Left ventricle myocardium superior (tissue), 1 donor: ENCODE results near the gene NBPF3. TPM values are rescaled to one million over a fixed set of nuclear protein-coding genes. Genes with fewer than 3 reads are reported as not detected.
A peak's percentile ranks its signal among the peaks of the same experiment; 100 is the strongest.
"Not testable (repeated sequence)": the region's sequence is repeated elsewhere in the genome, so short reads cannot be mapped to it uniquely, and the experiment has no call there.

Source experiments
- ATAC-seq: fragments of 200-7000 bp; cut with Tn5 transposase; one replicate; pipeline ENCODE4 v1.9.1; 2020; ENCODE audit warnings: mild to moderate bottlenecking, moderate library complexity
- DNase-seq: peaks from one replicate; pipeline ENCODE4 v3.0.0-alpha.2; 2020
- intact Hi-C: fragments of 100-400 bp; cut with micrococcal nuclease; formaldehyde crosslinking; loops from one replicate; pipeline ENCODE4 v1.11.0; 2022
- total RNA-seq: library from RNA; stranded (reverse); fragmentation: NEBNext Ultra II Directional; extraction: Animal tissue kit (Norgen Biotek cat#: 25700); gene quantifications from one replicate; pipeline ENCODE4 v1.2.1, GENCODE V29; 2021
- donor health status: DM: no; HTN: yes; CAD: no; lungs with severe emphysema.

NBPF3 gene
- total RNA-seq, 1 donor from 2014 or later = 4.2 TPM

DNA sequence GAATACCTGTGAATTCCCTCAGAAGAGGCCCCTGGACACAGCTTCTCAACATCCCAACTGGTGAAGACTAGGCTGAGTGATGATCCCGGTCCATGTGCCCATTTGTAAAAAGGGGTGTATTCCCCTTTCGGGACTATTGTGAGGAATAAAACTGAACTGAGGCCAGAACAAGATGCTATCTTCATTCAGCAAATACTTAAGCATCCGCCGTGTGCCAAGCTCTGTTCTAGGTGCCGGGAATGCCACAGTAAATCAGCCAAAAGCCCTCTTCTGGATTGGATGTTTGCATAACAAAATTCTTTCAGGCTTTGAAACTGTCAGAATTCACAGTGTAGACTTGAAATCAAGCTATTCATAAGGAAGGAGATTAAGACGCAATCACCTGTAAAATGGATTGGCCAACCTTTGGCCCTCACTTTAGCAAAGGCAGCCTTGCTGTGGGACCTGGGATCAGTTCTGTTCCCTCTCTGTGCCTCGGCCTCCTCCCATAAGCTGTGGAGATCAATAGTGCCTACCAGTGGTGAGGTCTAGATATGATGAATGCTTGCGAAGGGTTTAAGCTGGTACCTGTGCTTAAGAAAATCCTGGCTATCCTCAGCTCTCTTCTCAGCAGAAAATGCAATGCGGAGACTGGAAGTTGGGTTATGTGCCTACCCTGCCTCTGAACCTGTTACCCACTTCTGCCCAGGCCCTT lies 71.1 kb downstream of the NBPF3 start:
- DNase-seq (no peak), ATAC-seq (no peak)
- intact Hi-C loops = loop anchor here (10.0 kb wide), 1 partner anchor 64 kb away; no protein-coding TSS in a partner anchor

DNA sequence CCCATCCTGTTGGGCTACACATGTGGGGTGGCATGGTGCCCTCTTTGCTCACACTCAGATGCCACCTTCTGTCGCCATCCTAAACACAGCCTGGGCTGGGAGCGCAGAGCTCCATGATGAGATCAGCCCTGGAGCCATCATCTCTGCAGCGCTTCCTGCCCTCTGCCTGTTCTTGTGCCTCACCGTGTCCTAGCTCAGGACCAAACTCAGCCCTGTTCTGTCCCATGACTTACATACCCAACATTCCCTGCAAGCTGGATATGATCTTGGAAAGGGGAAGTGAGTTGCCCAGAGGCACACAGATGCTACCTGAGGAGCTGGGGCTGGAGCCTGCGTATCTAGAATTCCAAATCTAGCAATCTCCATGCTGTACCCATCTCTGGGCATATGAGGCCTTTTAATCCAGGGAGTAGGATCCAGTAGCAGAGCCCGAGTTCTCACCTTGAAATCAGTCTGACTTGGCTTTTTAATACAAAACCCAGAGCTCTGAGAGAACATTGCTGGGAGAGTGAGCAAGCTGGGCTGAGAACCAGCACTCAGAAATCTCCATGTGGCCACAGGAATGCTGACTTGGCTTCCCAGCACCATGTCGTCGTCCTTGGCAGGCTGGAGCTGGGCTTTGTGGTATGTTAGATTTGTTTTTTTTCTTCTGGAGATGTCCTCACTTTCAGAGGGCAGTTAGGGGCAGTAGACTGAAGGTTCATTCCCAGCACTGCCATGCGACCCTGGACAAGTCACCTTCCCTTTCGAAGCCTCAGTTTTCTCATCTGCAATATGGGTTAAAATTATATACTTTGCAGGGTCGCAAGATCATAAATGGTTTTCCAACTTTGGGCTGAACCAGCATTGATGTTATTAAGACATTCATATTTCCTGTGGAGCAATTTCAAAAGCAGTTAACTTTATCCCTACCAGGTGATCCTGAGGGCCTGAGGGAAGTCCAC lies 71.9 kb downstream of the NBPF3 start:
- intact Hi-C loops = loop anchor here (10.0 kb wide), 1 partner anchor 63 kb away; no protein-coding TSS in a partner anchor
- peak; percentile 71 for ATAC-seq
- peak; percentile 69 for DNase-seq

DNA sequence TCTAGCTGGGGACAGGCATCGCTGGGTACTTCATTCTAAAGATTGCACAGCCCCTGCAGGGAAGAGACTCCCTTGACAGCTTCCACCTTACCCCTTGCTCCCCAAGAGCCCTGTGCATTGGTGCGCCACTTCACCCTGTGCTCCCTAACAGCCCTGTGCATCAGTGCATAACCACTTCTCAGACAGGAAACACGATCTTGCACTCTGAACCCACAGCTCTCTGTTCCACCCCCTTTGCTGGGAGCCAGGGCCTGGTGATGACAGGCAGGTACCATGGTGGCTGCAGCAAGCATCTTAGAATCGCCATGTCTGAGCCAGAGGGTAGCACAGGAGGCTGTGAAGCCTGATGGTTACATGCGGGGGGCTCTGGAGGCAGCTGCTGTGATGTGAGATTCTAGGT lies 74.3 kb downstream of the NBPF3 start:
- no peak for ATAC-seq
- intact Hi-C loops = loop anchor here (10.0 kb wide), 1 partner anchor 61 kb away; no protein-coding TSS in a partner anchor
- no peak for DNase-seq

DNA sequence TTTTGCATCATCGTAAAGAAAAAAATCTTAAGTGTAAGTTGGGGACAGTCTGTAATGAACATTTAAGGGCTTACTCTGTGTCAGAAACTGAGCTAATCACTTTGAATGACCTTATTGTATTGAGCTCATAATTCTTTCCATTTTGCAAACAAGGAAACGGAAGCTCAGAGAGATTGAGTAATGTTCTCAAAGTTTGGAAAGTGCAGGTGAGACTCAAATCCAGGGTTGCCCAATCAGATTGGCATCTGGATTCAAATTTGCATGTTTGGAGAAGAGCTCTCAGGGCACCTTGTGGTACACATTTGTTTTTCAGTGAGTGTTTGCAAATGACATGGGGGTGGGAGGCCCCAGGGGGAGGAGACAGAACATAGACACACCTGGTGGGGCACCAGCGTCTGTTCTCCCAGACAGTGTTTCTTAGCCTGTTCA lies 77.2 kb downstream of the NBPF3 start:
- ATAC-seq = no peak
- DNase-seq = no peak
- intact Hi-C loops = loop anchor here (10.0 kb wide), 1 partner anchor 58 kb away; no protein-coding TSS in a partner anchor

DNA sequence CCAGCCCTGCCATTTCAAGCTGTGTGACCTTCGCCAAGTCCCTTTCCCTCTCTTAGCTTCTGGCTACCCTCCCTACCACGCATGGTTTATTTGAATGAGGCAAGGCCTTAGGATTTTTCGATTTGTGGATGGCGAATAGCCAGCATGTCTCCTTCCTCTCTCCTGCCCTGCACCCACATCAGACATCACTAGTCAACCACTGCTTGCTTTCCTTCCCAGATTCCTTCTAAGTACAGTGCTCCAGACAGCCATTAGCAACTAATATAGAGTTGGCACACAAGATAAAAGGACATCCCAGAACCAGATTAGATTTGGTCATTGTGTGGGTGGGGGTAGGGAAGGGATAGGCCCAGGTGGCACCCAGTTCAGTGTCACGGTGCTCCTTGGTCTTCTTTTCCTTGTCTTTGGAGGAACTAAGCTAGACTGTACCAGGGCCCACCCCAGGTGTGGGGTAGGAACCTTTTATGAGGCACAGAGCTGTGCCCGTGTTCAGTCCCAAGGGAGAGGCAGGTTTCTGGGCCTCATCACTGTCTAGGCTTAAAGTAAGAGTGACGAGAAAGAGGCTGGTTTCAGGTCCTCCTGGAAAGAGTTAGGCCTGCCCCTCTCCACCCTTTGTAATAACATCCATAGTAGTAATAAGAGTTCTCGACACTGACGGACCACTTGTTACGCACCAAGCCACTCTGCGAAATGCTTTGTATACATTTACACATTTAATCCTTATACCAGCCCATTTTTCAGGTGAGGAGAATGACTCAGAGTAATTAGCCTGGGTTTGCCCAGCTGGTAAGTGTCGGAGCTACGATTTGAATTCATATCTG lies 77.9 kb downstream of the NBPF3 start:
- intact Hi-C loops = loop anchor here (10.0 kb wide), 1 partner anchor 57 kb away; no protein-coding TSS in a partner anchor
- DNase-seq (no peak), ATAC-seq (no peak)

DNA sequence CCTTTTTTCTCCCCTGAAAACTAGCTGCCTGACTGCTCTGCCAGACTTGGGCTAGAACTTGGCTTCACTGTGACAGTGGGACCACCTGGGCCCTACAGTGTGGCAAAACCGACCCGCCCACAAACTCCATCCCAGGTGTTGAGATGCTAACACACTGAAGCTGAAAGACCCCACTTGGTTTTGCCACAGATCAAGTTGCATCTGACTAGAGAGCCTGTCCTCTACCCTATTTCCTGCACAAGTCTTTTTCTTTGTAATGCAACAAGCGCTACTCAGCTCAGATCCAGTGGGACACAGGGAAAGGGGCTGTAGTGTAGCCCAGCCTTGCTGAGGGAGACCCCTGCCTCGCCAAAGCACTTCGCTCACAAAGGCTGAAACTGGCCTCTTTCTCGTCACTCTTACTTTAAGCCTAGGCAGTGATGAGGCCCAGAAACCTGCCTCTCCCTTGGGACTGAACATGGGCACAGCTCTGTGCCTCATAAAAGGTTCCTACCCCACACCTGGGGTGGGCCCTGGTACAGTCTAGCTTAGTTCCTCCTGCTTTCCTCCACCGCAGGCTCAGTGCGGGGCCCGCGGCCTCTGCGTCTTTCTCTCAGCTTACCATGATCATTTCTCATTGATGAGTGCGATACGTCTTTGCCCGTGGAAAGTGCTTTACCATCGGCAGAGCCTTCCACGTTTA lies 79.0 kb downstream of the NBPF3 start:
- intact Hi-C loops = loop anchor here (10.0 kb wide), 1 partner anchor 56 kb away; no protein-coding TSS in a partner anchor
- DNase-seq (no peak), ATAC-seq (no peak)

DNA sequence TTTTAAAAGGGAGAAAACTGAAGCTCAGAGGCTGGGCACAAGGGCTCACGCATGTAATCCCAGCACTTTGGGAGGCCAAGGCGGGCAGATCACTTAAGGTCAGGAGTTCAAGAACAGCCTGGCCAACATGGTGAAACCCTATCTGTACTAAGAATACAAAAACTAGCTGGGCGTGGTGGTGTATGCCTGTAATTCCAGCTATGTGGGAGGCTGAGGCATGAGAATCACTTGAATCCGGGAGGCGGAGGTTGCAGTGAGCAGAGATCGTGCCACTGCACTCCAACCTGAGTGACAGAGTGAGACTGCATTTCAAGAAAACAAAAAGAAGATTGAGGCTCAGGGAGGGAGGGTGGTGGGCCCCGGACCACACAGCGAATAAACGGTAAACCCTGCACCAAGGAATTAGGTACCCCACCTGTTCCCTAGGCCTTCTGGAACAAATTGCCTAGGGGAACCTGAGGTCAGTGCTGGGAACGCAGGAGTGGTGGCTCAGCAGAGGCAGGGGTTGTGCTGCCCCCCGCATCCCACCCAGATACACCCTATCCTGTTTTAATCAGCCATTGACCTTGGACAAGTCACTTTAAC lies 79.6 kb downstream of the NBPF3 start:
- ATAC-seq, DNase-seq: not testable (repeated sequence)
- intact Hi-C loops = loop anchor here (10.0 kb wide), 1 partner anchor 55 kb away; no protein-coding TSS in a partner anchor

DNA sequence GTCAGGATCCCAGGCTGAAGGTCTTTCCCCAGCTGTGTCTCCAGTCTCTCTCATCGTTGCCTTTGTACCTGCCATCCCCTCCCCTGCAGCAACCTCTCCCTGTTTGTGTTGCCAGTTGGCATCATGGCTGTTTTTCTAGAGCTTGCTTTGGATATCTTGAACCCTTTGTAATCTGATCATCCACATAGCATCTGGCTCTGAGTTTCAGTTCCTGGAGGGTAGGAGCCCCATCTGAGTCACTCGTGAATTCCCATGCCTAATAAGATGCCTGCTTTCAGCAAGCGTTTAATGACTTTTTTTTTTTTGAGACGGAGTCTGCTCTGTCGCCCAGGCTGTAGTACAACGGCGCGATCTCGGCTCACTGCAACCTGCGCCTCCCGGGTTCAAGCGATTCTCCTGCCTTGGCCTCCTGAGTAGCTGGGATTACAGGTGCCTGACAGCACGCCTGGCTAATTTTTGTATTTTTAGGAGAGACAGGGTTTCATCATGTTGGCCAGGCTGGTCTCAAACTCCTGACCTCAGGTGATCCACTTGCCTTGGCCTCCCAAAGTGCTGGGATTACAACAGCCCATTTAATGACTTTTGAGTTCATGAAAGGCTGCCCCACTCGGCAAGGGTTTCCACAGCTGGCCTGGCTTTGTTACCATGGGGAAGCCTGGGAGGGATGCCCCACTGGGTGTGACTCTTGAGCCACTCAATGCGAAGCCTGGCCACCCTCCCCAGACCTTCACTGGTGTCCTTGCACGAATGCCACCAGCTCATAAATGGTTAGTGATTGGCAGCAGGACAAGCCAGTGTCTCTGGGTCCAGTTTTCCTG lies 81.2 kb downstream of the NBPF3 start:
- peak; percentile 51 for DNase-seq
- intact Hi-C loops = no loop called here
- ATAC-seq = peak; percentile 68

DNA sequence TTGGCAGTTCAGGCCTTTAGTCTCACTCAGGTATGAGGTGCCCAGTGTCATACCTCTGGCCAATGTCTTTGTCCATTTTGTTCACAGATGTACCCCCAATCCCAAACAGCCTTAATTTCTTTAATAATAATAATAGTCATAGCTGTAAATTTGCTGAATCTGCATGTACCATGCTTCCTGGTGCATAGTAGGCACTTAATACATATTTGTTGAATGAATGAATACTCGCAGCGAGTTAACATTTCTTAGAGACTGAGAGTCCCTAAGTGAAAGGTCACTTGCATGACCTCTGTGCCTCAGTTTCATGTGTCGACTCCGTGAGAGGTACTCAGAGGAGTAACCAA lies 81.8 kb downstream of the NBPF3 start:
- ATAC-seq = no peak
- intact Hi-C loops = no loop called here

DNA sequence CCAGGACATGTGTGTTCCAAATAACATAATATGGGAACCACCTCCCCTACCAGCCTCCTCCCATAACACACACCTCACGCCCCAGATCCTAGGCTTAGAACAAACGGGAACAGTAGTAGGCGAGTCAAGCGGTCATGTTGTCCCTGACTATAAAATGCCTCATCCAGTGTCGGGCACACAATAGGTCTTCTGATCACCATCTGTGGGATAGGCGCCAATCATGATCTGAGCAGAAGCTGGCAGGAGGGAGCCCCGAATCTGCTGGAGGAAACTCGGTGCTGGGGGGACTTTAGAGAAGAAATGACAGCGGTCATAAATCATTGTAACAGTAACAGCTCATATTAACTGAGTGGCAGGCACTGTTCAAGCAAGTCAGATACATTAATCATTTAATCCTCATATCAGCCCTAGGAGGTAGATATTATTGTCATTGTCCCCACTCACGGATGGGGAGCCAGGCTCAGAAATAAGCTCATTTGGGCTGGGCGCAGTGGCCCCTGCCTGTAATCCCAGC lies 82.6 kb downstream of the NBPF3 start:
- ATAC-seq (no peak), DNase-seq (no peak)
- intact Hi-C loops = no loop called here

More for the DNA sequence above, 81.8 kb downstream of the NBPF3 start:
- no peak for DNase-seq

DNA sequence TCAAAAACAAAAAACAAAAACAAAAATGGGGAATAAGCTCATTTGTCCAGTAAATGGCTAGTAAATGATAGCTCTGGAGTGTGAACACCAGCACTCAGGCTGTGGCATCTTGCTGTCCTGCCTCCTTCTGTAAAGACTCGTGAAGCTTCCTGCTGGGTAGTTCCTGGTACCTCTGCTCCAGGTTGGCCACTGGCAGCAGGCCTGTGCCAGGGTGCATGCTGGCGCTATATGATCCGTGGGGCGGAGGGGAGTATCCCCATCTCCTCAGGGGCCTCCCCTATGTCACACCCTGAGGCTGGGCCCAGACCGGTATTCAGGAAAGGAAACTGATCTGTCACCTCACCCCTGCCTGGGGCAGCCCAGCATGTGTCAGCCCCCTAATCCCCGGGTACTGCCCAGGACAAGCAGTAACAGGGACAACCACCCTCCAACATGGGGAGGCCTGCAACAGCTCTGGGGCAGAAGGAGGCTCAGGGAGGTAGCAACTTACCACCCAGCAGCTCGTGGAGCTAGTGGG lies 83.4 kb downstream of the NBPF3 start:
- intact Hi-C loops = no loop called here
- no peak for DNase-seq
- ATAC-seq = no peak

DNA sequence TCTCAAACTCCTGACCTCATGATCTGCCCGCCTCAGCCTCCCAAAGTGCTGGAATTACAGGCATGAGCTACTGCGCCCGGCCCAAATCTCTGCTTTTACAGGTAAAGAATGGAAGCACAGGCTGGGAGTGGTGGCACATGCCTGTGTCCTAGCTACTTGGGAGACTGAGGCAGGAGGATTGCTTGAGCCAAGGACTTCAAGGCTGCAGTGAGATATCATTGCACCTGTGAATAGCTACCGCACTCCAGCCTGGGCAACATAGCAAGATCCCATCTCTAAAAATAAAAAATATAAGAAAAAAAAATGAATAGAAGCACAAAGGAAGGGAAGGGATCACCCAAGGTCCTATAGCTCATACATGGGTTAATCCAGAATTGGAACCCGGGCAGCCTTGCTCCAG lies 84.3 kb downstream of the NBPF3 start:
- DNase-seq (no peak), ATAC-seq (no peak)
- intact Hi-C loops = no loop called here

DNA sequence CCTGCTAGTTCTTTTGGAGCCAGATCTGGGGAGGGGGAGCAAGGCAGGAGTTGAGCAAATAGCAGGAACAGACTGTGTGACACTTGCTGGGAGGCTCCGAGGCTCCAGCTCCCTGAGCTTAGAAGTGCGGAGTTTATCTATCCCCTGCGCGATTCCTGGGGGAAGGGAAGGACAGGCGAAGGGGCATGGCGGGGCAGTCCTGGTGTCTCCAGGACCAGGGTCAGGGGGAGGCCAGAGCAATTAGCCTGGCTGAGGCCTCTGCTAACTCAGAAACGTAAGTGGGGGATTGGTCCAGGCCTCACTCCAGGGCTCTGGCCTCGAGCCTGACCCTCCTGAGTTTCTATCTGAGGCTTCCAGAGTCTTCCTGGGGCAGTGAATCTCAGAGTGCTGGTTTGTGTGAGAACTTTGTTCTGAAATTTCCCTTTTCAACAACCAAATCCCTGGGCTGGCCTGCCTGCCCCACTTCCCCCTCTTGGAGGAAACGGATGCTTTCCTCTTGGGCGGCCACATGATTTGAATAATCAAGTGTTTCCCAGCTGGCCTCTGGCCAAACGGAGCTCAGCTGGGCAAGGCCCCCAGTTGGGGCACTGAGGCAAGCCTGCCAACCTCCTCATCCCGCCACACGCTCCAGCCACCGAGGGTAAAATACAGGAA lies 84.9 kb downstream of the NBPF3 start:
- DNase-seq = peak; percentile 45
- no peak for ATAC-seq
- intact Hi-C loops = no loop called here

DNA sequence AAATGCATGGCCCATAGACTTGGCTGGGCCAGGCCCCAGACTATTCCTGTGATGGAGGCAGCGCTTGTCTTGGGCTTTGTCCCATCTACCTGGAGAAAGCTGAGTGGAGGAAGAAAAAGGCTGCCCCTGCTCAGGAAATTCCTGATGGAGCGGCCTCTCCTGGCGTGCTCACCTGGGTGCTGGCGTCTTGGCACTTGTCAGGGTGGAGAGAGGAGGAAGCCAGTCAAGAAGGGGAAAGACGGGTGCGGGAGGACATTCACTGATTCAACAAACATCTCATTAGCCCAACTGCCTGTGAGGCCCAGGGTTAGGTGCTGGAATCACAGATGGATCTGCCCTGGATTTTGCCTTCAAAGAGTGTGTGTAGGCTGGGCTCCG lies 85.4 kb downstream of the NBPF3 start:
- intact Hi-C loops = no loop called here
- ATAC-seq = no peak
- DNase-seq = no peak

DNA sequence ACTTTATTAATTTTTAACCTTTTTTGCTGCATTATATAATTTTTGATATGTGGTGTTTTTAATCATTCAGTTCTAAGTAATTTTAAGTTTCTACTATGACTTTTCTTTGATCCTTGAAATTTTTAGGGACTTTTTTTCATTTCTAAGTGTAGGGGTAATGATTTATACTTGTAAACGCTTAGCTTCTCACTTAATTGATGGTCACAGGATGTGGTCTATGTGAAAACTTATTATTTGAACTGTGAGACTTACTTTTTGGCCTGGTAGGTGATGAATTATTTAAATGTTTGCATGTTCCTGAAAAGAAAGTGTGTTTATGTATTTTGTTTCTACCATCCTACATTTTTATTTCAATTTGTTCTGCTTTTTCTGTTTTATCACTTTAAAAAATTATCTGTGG lies 86.5 kb downstream of the NBPF3 start:
- DNase-seq (no peak), ATAC-seq (no peak)
- intact Hi-C loops = no loop called here

DNA sequence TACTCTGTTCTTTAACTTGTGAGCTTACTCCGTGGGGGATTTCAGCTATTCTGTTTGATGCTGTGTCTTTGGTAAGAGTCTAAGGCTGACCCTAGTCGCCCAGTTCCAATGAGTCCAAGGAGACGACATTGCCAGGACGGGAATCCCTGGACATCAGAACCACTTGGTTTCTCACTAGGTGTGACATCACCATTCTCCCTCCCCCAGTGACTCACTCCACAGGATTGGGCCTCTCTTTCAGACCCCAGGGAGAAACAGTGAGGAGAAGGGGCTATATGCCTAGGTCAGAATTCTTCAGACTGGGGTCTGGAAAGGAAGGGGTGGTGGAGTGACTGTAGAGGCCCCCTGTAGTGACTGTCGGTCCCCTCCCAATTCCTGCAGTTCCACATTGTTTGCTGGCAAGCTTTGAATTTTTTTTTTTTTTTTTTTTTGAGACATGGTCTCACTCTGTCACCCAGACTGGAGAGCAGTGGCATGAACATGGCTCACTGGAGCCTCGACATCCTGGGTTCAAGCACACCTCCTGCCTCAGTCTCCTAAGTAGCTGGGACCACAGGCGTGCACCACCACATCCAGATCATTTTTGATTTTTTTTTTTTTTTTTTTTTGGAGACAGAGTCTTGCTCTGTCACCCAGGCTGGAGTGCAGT lies 90.6 kb downstream of the NBPF3 start:
- DNase-seq (no peak), ATAC-seq (no peak)
- intact Hi-C loops = no loop called here
